Smooth muscle cell (in vitro differentiated cells): Measurements from ENCODE around the gene GNG14. TPM values are rescaled to one million over a fixed set of nuclear protein-coding genes. Genes with fewer than 3 reads are reported as not detected.

Experiments used
- DNase-seq: peaks from one replicate; lab custom pipeline; 2025; ENCODE audit not compliant: unreplicated experiment; lab: John Stamatoyannopoulos, UW
- H2AFZ ChIP-seq: fragments of 200-600 bp; sonication (generic); 2 replicates; pipeline ENCODE4 v1.6.0; 2016; ENCODE audit warnings: antibody characterized with exemption, low read depth, mild to moderate bottlenecking
- H3F3A ChIP-seq: fragments of 200-600 bp; sonication (generic); 2 replicates; pipeline ENCODE4 v1.6.0; 2017; ENCODE audit warnings: antibody characterized with exemption, low read depth
- H3K27ac ChIP-seq: fragments of 200-600 bp; sonication (generic); 2 replicates; pipeline ENCODE4 v1.5.1; 2016; ENCODE audit warnings: low read depth, mild to moderate bottlenecking
- H3K27me3 ChIP-seq: fragments of 200-600 bp; sonication (generic); 2 replicates; pipeline ENCODE4 v1.6.1; 2016; ENCODE audit warnings: low read depth, mild to moderate bottlenecking
- H3K36me3 ChIP-seq: fragments of 200-600 bp; sonication (generic); 2 replicates; pipeline ENCODE4 v1.5.1; 2016; ENCODE audit warnings: low read depth
- H3K4me1 ChIP-seq: fragments of 200-600 bp; sonication (generic); 2 replicates; pipeline ENCODE4 v1.5.1; 2016; ENCODE audit warnings: low read depth
- H3K4me2 ChIP-seq: fragments of 200-600 bp; sonication (generic); 2 replicates; pipeline ENCODE4 v1.6.0; 2016; ENCODE audit warnings: mild to moderate bottlenecking
- H3K4me3 ChIP-seq: fragments of 200-600 bp; sonication (generic); 2 replicates; pipeline ENCODE4 v1.5.1; 2016; ENCODE audit warnings: mild to moderate bottlenecking
- H3K79me2 ChIP-seq: fragments of 200-600 bp; sonication (generic); 2 replicates; pipeline ENCODE4 v1.6.0; 2016; ENCODE audit warnings: low read depth, mild to moderate bottlenecking
- H3K9ac ChIP-seq: fragments of 200-600 bp; sonication (generic); 2 replicates; pipeline ENCODE4 v1.6.0; 2016; ENCODE audit warnings: low read depth
- H3K9me3 ChIP-seq: fragments of 200-600 bp; sonication (generic); replicated peaks from 2 replicates; pipeline ENCODE4 v1.5.1; 2016; ENCODE audit warnings: low read depth
- H4K20me1 ChIP-seq: fragments of 200-600 bp; sonication (generic); 2 replicates; pipeline ENCODE4 v1.6.0; 2016; ENCODE audit warnings: low read depth
- CTCF ChIP-seq: fragments of 200-600 bp; sonication (generic); IDR thresholded peaks from 2 replicates; pipeline ENCODE4 v1.5.1; 2017; ENCODE audit warnings: borderline replicate concordance, mild to moderate bottlenecking, antibody characterized with exemption; ENCODE audit not compliant: insufficient read depth, poor library complexity, severe bottlenecking
- WGBS: methylation state at CpG from one replicate; pipeline ENCODE4 v1.1.7; 2016; ENCODE audit warnings: low lambda C conversion rate; 5-methylcytosine and 5-hydroxymethylcytosine counted together
- polyA plus RNA-seq: library from polyadenylated mRNA; unstranded; fragments of >200 nt; fragmentation: Nextera tagmentation; extraction: Ambion mirVana; gene quantifications from 2 replicates; pipeline ENCODE4 v1.2.1, GENCODE V29; 2016
- total RNA-seq: library from RNA; depleted of rRNA; stranded (reverse); fragments of >200 nt; gene quantifications from 2 replicates; pipeline ENCODE4 v1.2.3, GENCODE V29; 2014

Gene GNG14
- total and polyA plus RNA-seq, 2 experiments from 2014 or later: not detected

DNA sequence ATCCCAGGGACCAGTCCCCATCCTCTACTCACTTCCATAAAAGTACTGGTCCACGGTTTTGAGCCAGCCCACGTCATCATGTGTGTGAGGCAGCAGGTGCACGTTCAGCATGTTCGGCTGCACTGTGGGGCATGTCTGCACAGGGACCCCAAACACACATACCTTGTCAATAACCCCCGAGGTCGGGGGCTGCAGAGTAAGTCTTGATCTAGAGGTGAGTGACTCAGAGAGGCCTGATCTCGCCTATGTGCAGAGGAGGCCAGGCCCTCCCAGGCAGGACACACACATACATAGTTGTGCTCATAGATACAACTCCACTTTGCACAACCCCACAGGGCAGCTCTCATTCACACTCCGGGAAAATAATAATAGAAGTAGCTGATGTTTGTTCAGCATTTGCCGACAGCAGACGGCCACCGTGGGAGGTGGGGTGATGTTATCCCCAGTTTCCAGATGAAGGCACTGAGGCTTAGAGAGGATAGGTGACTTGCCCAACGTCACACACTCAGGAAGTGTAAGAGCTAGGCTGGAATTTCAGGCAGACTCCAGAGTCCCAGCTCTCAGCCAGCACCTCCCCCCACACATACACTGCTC, 22.0 kb upstream of the GNG14 start:
- H4K20me1 ChIP-seq: no peaks in the 10 kb centered on the region
- peaks cover 4% of the 10 kb centered on the region for H3K36me3 ChIP-seq
- 81% methylated on average over 12 of the region's 12 CpGs for WGBS
- H3F3A ChIP-seq: no peaks in the 10 kb centered on the region
- peaks cover 13% of the 10 kb centered on the region for H3K4me1 ChIP-seq
- H3K9ac ChIP-seq: peak overlapping the region; percentile 93
- H3K27ac ChIP-seq: peak overlapping the region; percentile 83
- no peak for DNase-seq
- TF ChIP-seq CTCF: no peak
- H3K4me3 ChIP-seq: peak overlapping the region; percentile 90
- H3K79me2 ChIP-seq: peaks cover 30% of the 10 kb centered on the region
- H3K4me2 ChIP-seq: peak overlapping the region; percentile 99
- H3K27me3 ChIP-seq: no peaks in the 10 kb centered on the region
- no peaks in the 10 kb centered on the region for H3K9me3 ChIP-seq
- H2AFZ ChIP-seq: no peak overlapping the region

DNA sequence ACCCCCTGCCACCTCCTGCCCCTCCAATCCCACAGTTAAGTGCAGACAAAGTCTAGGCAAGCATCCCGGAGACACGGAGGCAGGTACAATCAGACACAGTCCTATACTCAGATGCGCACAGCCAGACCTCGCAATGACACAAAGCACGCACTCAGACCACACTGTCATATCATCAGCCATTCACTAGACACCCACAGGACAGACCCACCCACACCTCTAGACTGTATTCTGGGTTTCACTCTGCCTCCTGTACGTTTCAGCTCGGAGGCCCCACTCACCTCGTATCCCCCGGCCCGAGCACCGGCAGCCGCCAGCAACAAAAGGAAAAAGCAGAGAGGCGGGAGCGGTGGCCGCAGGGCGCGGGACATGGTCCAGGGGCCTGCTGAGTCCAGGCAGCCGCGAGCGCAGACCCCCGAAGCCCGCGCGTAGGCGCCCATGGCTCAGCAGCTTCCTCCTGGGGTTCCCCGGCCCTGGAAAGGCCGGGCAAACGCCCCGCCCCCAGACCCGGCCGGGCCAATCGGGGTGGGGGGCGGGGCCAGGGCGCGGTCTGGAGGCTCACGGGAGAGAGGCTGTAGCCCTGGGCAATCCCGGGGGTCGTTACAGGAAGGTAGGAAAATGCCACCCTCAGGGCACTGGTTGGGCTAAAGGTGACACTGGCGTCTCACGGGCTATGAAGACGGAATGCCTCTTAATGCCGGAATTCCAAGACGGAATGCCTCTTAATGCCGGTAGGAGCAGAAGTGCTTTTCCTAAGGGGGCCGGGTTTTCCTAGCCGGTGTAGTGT, 21.3 kb upstream of the GNG14 start, which contains the start of the genes MAN2B1 and WDR83:
TSS of gene MAN2B1 (minus strand) at position 478 of the 784 bp plus-strand sequence. CDS start at position 437, 41 bp downstream.
TSS of gene WDR83 (plus strand) at position 543 of the 784 bp plus-strand sequence. CDS start 2,984 bp downstream, outside the sequence.
- H3K9ac ChIP-seq: peak within 1 kb of the TSS; percentile 93
- no peaks in the 10 kb centered on the region for H3K27me3 ChIP-seq
- H3K9me3 ChIP-seq: no peaks in the 10 kb centered on the region
- no peaks in the 10 kb centered on the region for H4K20me1 ChIP-seq
- no peaks in the 10 kb centered on the region for H3F3A ChIP-seq
- no peak for TF ChIP-seq CTCF
- H3K27ac ChIP-seq: peak within 1 kb of the TSS; percentile 83
- DNase-seq: peak; percentile 54
- H3K36me3 ChIP-seq: no peaks in the 10 kb centered on the region
- 4% methylated on average over 45 of the region's 46 CpGs for WGBS
- H3K4me2 ChIP-seq: peak within 1 kb of the TSS; percentile 99
- H3K4me3 ChIP-seq: peak within 1 kb of the TSS; percentile 90
- H3K4me1 ChIP-seq: peaks cover 13% of the 10 kb centered on the region
- H3K79me2 ChIP-seq: peaks cover 30% of the 10 kb centered on the region
- peak within 1 kb of the TSS; percentile 71 for H2AFZ ChIP-seq

DNA sequence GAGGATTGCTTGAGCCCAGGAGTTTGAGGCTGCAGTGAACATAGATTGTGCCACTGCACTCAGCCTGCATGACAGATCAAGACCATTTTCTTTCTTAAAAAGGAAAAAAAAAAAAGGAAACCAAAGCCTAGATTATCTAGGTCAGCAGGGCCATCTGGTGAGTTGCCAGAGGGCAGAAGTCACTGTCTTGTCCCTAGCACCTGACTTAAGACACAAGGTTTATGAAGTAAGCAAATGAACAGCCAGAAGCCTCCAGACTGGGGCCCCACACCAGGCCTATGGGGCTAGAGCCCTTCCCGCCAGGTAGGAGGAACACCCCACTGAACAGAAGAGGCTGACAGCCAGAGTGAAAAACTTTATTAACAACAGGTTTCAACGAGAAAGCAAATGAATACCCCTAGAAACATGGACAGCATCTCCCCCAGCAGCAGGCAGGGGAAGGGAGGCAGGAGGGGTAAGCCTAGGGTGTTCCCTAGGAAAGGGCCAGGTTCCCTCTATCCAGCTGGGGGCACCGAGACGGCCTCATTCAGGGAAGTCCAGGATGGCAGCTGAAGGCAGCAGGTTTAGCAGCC, 20.0 kb upstream of the GNG14 start:
- Histone ChIP-seq H3K79me2 (peaks cover 30% of the 10 kb centered on the region), H2AFZ (no peak overlapping the region), H3K9ac (peak overlapping the region; percentile 93), H3K36me3 (no peaks in the 10 kb centered on the region), H3K4me3 (peak overlapping the region; percentile 90), H3K9me3 (no peaks in the 10 kb centered on the region), H3K4me1 (peaks cover 13% of the 10 kb centered on the region), H3K27me3 (no peaks in the 10 kb centered on the region), H3K4me2 (peak overlapping the region; percentile 99), H3K27ac (peak overlapping the region; percentile 83), H4K20me1 (no peaks in the 10 kb centered on the region), H3F3A (no peaks in the 10 kb centered on the region)
- WGBS: 93% methylated on average over 4 of the region's 4 CpGs
- TF ChIP-seq CTCF: no peak
- no peak for DNase-seq
